Upper lobe of left lung (tissue), 6 donors: ENCODE results near the gene CIB4. TPM values are rescaled to one million over a fixed set of nuclear protein-coding genes. Genes with fewer than 3 reads are reported as not detected.
A peak's percentile ranks its signal among the peaks of the same experiment; 100 is the strongest.

Source experiments
- ATAC-seq, 2 donors: fragments of 200-7000 bp; cut with Tn5 transposase; one replicate each; pipeline ENCODE4 v1.9.1; 2022; ENCODE audit warnings: mild to moderate bottlenecking in 2 of 2, moderate library complexity in 2 of 2; ENCODE audit not compliant: low FRiP score in 2 of 2
- DNase-seq, 2 donors: peaks; one replicate each; pipeline ENCODE4 v3.0.0-alpha.2; 2019 to 2020
- H3K27ac ChIP-seq, 4 donors: fragments of 200-600 bp; sonication (generic); one replicate each; pipeline ENCODE4 v1.5.1; 2016 to 2019
- H3K27me3 ChIP-seq, 4 donors: fragments of 200-600 bp; sonication (generic); one replicate each; pipeline ENCODE4 v1.5.1; 2017 to 2019
- H3K36me3 ChIP-seq, 4 donors: fragments of 200-600 bp; sonication (generic); one replicate each; pipeline ENCODE4 v1.5.1; 2016 to 2019
- H3K4me1 ChIP-seq, 4 donors: fragments of 200-600 bp; sonication (generic); one replicate each; pipeline ENCODE4 v1.5.1; 2018 to 2019
- H3K4me3 ChIP-seq, 4 donors: fragments of 200-600 bp; sonication (generic); one replicate each; pipeline ENCODE4 v1.5.1; 2017 to 2019; ENCODE audit warnings: mild to moderate bottlenecking in 2 of 4, moderate library complexity in 1 of 4
- H3K9me3 ChIP-seq, 4 donors: fragments of 200-600 bp; sonication (generic); one replicate each; pipeline ENCODE4 v1.5.1; 2018 to 2019
- EP300 ChIP-seq, 4 donors: sonication (generic); formaldehyde crosslinking; IDR thresholded peaks; one replicate each; pipeline ENCODE4 v1.5.1; 2017; ENCODE audit warnings: antibody characterized with exemption in 4 of 4, control low read depth in 2 of 4
- POLR2A ChIP-seq, 4 donors: fragments of 450-650 bp; IDR thresholded peaks; one replicate each; pipeline ENCODE4 v1.5.1; 2016 to 2017; ENCODE audit warnings: antibody characterized with exemption in 4 of 4, mild to moderate bottlenecking in 2 of 4
- POLR2AphosphoS5 ChIP-seq, 2 donors: sonication (generic); formaldehyde crosslinking; IDR thresholded peaks; one replicate each; pipeline ENCODE4 v1.5.1; 2017; ENCODE audit warnings: antibody characterized with exemption in 2 of 2
- WGBS, 2 donors: methylation state at CpG; one replicate each; pipeline ENCODE4 v1.1.5; 2017 to 2018; 5-methylcytosine and 5-hydroxymethylcytosine counted together
- total RNA-seq, 6 donors: library from RNA; depleted of rRNA in 4 of 6; stranded (reverse); fragments of >200 nt in 4 of 6; gene quantifications; one replicate each; pipeline versions ENCODE4 v1.1.0 to v1.2.1, GENCODE V29; 2016 to 2021
- TF ChIP-seq, protein P1 (sequence below), 6 experiments: fragments of 450-650 bp in 4 of 6; fragments of 200-600 bp in 2 of 6; sonication (generic) in 2 of 6; IDR thresholded peaks; one replicate each; pipeline ENCODE4 v1.5.1; 2016 to 2019; ENCODE audit warnings: antibody characterized with exemption in 6 of 6
- donor health status: DM: no; HTN: no; CAD: no; lungs with moderate emphysema.
- donor health status: DM: no; HTN: yes; CAD: no; lungs with severe emphysema.

CIB4 gene
- total RNA-seq, 6 donors from 2014 or later: not detected

DNA sequence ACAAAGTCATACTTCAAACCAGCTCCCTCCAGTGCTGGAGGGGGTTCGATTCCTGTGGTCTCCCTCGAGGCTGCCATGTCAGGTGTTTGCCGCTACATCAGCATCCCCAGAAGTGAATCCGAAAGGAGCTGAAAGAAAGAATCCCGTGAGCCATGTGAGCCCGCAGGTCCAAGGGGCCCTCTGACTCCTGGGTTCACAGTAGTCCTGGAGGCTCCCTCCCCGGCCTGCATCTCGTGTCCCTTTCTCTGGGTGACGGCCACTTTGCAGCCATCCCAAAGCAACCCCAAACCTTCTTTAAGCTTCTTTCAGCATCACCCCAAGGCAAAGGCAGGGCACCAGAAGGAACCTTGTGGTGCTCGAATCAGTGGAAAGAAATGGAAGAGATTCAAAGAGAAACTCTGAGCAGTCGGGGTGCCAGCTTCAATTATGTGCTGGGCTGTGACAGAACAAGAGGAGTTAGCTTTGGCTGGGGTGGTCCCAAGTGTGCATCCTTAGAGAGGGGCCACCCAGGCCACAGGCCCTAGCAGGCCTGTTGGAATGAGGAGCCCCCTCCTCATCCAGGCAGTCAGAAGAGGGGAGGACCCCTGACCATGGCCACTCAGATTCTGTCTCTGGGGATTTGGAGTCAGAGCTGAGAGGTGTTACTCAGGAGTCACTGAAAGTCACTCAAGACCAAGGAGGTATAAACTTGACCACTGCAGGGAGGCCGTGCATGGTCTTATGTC, 59.7 kb downstream of the CIB4 start:
- ATAC-seq: no peak
- Histone ChIP-seq H3K27me3 (no peaks in the 10 kb centered on the region), H3K36me3 (no peaks in the 10 kb centered on the region), H3K9me3 (no peaks in the 10 kb centered on the region), H3K4me1 (peaks cover 0 to 6% (median 0%) of the 10 kb centered on the region in 4 donors), H3K27ac (no peak overlapping the region), H3K4me3 (no peak overlapping the region)
- TF ChIP-seq POLR2A (IDR thresholded peaks at IDR 0.05): no peak
- TF ChIP-seq, protein P1, sequence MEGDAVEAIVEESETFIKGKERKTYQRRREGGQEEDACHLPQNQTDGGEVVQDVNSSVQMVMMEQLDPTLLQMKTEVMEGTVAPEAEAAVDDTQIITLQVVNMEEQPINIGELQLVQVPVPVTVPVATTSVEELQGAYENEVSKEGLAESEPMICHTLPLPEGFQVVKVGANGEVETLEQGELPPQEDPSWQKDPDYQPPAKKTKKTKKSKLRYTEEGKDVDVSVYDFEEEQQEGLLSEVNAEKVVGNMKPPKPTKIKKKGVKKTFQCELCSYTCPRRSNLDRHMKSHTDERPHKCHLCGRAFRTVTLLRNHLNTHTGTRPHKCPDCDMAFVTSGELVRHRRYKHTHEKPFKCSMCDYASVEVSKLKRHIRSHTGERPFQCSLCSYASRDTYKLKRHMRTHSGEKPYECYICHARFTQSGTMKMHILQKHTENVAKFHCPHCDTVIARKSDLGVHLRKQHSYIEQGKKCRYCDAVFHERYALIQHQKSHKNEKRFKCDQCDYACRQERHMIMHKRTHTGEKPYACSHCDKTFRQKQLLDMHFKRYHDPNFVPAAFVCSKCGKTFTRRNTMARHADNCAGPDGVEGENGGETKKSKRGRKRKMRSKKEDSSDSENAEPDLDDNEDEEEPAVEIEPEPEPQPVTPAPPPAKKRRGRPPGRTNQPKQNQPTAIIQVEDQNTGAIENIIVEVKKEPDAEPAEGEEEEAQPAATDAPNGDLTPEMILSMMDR (IDR thresholded peaks at IDR 0.05): no peak
- no peak for TF ChIP-seq EP300 (IDR thresholded peaks at IDR 0.05)
- no peak for TF ChIP-seq POLR2AphosphoS5 (IDR thresholded peaks at IDR 0.05)
- DNase-seq: peak in 1 of 2 donors; percentile 13
- 82 to 84% methylated on average over 11 to 12 of the region's 12 CpGs for WGBS, 2 donors

DNA sequence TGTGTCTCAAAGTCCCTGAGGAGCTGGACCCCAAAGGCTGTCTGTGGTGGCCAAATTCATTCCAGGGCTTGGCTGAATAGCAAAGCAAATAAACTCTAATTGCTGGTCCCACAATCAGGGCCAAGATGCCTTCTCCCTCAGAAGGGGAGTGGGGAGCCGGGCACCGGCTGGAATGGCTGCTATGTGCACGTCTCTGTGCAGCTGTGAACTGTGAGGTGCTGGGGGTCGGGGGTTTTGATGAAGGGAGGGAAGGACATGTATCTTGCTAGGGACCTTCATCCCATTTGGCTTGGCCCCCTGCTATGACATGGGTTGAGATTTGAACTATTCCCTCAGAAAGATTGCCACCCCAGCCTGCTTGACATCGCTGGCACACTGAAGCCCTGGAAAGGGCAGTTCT, 60.4 kb downstream of the CIB4 start:
- whole genome bisulfite sequencing, 2 donors: 67 to 81% methylated on average over 5 of the region's 5 CpGs
- no peak overlapping the region for H3K4me3 ChIP-seq
- peak in 1 of 2 donors; percentile 10 for DNase-seq

DNA sequence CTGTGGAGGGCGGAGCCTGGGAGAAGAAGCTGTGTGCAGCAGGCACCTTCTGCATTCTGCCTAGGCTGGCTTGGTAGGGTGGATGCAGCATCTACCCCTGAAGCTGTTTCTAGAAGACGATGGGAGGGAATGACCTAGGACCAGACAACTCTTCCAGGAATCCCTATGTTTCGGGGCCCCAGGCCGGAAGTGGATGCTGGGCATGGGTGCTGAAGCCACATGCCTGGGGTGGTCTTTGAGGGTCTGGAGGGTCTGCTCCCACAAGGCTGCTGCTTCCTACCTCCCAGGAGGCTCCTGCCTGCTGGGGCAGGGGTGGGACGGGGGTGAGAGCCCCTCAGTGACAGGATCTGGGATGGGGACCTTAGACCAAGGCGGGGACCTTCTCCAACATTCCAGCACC, 61.0 kb downstream of the CIB4 start:
- H3K36me3 ChIP-seq: no peaks in the 10 kb centered on the region
- no peaks in the 10 kb centered on the region for H3K9me3 ChIP-seq
- no peak overlapping the region for H3K4me3 ChIP-seq
- no peaks in the 10 kb centered on the region for H3K27me3 ChIP-seq
- TF ChIP-seq POLR2A (IDR thresholded peaks at IDR 0.05) (no peak), EP300 (IDR thresholded peaks at IDR 0.05) (no peak), POLR2AphosphoS5 (IDR thresholded peaks at IDR 0.05) (no peak)
- TF ChIP-seq, protein P1 (IDR thresholded peaks at IDR 0.05): no peak
- peaks cover 0 to 6% (median 0%) of the 10 kb centered on the region in 4 donors for H3K4me1 ChIP-seq
- ATAC-seq (no peak), DNase-seq (peak in 1 of 2 donors; percentile 10)
- 82 to 98% methylated on average over 5 to 6 of the region's 6 CpGs for WGBS, 2 donors
- no peak overlapping the region for H3K27ac ChIP-seq

More for the DNA sequence above, 60.4 kb downstream of the CIB4 start:
- Histone ChIP-seq H3K4me1 (peaks cover 0 to 6% (median 0%) of the 10 kb centered on the region in 4 donors), H3K36me3 (no peaks in the 10 kb centered on the region), H3K27me3 (no peaks in the 10 kb centered on the region), H3K27ac (no peak overlapping the region), H3K9me3 (no peaks in the 10 kb centered on the region)
- no peak for ATAC-seq
- TF ChIP-seq, protein P1 (IDR thresholded peaks at IDR 0.05): no peak
- TF ChIP-seq POLR2A (IDR thresholded peaks at IDR 0.05): no peak

DNA sequence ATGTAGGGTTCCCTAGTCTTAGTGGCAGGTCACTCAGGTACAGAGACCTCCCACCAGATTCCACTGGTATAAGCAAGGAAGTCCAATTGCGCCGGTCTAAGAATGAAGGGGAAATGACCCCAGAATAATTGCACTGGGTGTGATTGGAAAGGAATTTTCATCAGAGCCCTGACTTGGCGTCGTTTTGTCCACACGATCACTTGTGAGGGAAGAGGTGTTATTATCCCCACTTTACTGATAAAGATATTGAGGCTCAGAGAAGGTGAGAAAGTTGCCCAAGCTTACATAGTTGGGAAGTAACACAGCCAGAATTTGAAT, 61.5 kb downstream of the CIB4 start:
- TF ChIP-seq, protein P1 (IDR thresholded peaks at IDR 0.05): no peak
- TF ChIP-seq POLR2A (IDR thresholded peaks at IDR 0.05) (no peak), EP300 (IDR thresholded peaks at IDR 0.05) (no peak)
- no peak overlapping the region for H3K27ac ChIP-seq
- no peaks in the 10 kb centered on the region for H3K27me3 ChIP-seq
- no peaks in the 10 kb centered on the region for H3K9me3 ChIP-seq
- H3K4me1 ChIP-seq: peaks cover 0 to 6% (median 0%) of the 10 kb centered on the region in 4 donors
- H3K36me3 ChIP-seq: no peaks in the 10 kb centered on the region
- DNase-seq (no peak), ATAC-seq (no peak)
- H3K4me3 ChIP-seq: no peak overlapping the region
- WGBS, 2 donors: 64 to 70% methylated on average over 5 of the region's 5 CpGs
